HG02571 (cell line): ENCODE data around the gene SLC12A7.
"Not testable (repeated sequence)": the region's sequence is repeated elsewhere in the genome, so short reads cannot be mapped to it uniquely, and the experiment has no call there.

ENCODE experiments used
- ATAC-seq: cut with Tn5 transposase; IDR thresholded peaks from one replicate; pipeline ENCODE4 v1.9.1; 2021; ENCODE audit warnings: mild to moderate bottlenecking, moderate library complexity; ENCODE audit not compliant: unreplicated experiment

The SLC12A7 gene

DNA sequence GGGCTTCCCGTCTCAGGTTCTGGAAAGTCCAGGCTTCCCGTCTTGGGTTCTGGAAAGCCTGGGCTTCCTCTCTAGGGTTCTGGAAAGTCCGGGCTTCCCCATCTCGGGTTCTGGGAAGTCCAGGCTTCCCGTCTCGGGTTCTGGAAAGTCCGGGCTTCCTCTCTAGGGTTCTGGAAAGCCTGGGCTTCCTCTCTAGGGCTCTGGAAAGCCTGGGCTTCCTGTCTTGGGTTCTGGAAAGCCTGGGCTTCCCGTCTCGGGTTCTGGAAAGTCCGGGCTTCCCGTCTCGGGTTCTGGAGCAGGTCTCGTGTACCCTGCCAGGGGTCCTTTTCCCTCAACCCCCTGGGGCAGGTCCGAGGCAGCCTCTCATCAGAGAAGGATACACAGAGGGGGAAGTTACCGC is 28.8 kb downstream of the SLC12A7 start:
- ATAC-seq, result not testable (repeated sequence)

DNA sequence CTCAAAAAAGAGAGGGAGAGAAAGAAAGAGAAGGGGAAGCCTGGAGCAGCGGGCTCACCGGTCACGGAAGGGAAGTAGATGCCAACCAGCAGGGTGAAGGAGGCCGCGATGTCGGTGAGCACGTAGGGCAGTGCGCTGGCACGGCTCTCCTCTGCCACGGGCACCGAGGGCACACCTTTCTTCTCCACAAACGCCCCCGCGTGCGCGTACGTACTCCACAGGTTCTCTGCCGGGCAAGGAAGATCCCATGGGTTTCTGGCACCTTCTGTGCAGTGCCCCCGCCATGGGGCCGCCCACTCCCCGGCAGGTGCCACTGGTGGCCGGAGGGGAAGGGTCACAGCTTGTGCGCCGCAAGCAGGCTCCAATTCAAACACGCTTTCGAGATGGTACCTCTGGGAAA is 30.3 kb downstream of the SLC12A7 start:
- ATAC-seq, result no peak

DNA sequence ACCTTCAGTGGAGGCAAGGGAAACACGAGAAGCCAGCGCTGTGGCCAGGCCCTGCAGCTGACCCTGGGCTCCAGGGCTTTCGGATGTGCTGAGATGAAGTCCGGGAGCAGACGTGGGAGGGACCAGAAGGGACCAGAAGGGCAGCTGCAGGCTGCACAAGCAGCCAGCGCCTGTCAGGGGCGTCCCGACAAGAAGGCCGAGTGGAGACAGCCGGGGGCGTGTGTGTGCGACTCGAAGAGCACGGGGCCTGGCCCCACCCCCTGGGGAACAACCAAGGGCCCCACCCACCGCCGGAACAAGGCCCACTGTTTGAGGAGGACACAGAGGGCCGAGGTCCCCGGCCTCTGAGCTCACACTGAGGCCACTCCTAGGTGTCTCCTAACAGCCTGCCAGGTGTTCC is 31.4 kb downstream of the SLC12A7 start:
- no peak for ATAC-seq

DNA sequence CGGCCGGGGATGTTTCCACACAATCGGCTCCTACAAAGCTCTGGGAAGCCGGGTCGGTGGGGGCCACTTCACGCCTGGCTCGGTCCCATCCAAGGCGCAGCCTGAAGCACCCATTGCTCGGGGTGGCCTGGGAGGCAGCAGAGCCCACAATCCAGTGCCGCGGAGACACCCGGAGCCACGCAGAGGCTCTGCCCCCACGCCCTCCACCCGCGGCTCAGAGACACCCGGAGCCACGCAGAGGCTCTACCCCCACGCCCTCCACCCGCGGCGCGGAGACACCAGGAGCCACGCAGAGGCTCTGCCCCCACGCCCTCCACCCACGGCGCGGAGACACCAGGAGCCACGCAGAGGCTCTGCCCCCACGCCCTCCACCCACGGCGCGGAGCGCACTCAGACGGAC is 31.9 kb downstream of the SLC12A7 start:
- no peak for ATAC-seq

DNA sequence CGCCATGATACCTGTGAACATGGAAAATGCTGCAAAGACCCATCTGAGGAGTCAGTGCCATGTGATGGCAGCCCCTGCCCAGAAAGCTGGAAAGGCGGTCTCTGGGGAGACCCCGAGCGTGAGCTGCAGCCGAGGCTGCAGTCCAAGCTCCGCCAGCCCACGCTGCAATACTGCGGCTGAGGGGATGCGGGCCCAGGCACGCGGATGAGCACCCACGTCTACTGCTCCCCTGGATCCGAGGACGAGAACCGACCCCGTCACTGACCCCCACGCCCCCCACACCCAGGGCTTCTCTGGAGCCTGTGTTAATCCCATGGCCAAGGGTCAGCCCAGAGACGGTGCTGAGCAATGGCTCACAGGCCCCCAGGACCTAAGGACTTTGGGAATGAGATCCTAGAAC is 32.4 kb downstream of the SLC12A7 start:
- no peak for ATAC-seq

DNA sequence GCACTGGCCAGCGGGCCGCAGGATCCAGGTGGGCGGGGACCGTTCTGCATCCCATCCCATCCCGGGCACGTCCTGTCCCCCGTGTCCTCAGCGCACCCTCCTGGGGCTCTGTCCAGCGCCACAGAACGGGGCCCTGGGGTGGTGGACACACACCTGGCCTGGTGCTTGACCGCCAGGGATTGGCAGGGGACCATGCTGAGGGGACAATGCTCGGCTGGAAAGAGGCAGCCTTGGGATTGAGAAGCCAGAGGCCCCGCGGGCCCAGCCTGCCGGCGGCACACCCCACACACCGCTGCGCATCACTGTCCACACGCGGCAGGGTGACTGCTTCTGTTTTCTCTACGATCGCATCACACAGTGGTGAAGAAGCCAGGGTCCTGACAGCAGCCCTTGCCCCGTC is 33.0 kb downstream of the SLC12A7 start:
- ATAC-seq, result no peak

DNA sequence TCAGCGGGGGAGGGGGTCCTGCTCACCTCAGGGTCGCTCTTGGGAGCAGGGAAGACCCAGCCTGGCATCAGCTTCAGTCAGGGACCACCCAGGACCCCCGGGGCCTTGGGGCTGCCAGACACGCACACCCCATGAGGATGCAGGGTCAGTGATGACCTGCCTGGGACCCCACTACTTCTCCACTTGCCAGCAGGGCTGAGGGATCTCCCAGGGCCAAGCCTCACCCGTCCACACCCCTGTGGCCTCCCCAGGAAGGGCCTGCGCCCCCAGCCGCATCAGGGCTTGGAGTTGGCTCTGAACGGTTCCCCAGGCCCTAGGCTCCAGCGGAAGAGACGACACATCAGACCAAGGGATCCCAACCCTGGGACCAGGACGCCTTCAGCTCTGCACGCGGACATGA is 33.7 kb downstream of the SLC12A7 start:
- ATAC-seq, result no peak

DNA sequence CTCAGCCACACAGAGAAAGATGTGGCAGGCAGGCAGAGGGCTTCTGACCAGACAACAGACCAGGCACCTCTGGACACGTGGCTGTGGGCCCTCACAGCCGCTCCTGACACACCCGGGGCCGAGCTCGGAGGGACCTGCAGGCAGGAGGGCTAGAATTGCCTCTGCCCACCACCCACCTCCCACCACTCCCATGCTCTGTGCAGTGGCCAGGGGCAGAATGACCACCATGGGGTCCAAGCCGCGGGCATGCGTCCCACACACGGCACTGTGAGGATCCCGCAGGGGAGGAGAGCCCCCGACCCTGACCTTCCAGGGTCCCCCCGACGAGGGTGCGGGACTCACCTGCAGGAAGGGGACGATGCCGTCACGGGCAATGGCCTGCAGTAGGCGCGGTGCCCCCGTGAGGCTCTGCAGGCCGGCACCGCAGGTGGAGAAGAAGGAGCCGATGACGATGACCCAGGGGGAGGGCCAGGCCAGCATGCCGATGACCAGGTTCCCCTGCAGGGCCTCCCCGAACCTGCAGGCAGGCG is 34.3 kb downstream of the SLC12A7 start:
- no peak for ATAC-seq

DNA sequence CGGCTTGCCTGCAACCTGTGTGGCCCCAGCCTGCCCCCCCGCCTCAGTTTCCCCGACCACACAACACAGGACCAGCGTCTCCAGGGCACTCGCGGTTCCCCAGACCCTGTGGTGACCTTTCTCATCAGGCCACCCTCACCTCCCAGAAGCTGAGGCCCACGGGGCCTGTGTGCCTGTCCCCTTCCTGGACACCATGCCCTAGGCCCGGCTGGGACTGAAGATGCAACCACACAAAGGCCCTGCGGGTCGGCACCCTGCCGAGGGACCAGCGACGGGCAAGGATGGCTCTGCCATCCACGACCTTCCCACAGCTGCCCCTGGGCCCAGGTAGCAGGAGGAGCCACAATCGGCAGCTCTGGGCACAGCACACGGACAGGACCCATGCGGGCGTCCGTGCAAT is 34.8 kb downstream of the SLC12A7 start:
- no peak for ATAC-seq

DNA sequence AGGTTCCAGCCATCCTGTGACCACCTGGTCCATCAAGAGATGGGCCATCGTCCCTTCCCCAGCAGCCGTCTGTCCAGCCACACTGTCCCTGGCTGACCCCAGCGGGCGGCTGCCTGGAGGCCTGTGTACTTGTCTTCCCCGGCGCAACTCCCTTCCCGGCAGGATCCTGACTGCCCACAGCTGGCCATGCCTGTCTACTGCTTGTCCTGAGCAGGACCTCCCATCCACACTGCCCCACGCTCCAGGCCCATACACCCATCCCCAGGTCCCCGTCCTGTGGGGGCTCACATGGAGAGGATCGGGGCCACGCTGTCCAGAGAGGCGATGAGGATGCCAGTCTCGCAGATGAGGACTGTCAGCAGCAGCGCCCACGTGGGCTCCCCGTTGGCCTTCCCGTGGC is 35.5 kb downstream of the SLC12A7 start:
- no peak for ATAC-seq

DNA sequence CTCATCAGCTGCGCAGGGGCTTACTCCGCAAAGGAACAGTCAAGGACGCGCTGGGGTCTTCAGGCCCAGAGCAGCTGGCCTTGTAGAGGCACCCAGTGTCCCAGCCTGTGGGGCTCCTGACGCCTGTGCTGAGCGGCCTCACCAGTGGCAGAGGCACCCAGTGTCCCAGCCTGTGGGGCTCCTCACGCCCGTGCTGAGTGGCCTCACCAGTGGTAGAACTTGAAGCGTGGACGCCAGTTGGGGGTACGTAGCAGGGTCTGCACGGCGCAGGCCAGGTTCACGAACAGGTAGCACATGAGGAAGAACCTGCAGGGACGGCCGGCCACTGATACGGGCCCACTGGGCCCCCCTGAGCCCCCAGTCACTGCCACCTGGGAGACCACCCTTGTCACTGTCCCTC is 35.9 kb downstream of the SLC12A7 start:
- no peak for ATAC-seq

DNA sequence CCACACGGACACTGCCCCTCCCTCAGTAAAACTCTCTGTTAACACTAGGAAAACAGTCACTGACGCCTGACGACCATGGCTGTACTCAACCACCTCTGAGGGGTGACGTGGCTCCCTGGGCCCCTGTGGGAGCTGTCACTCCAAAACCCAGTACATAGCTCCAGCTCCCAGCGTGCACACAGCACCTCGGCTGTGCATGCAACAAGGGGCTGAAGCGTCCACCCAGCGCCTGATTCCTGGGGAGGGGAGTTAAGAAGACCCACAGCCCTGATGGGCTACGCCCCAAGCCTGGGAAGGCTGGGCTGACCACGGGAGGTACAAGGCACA is 36.3 kb downstream of the SLC12A7 start:
- no peak for ATAC-seq

DNA sequence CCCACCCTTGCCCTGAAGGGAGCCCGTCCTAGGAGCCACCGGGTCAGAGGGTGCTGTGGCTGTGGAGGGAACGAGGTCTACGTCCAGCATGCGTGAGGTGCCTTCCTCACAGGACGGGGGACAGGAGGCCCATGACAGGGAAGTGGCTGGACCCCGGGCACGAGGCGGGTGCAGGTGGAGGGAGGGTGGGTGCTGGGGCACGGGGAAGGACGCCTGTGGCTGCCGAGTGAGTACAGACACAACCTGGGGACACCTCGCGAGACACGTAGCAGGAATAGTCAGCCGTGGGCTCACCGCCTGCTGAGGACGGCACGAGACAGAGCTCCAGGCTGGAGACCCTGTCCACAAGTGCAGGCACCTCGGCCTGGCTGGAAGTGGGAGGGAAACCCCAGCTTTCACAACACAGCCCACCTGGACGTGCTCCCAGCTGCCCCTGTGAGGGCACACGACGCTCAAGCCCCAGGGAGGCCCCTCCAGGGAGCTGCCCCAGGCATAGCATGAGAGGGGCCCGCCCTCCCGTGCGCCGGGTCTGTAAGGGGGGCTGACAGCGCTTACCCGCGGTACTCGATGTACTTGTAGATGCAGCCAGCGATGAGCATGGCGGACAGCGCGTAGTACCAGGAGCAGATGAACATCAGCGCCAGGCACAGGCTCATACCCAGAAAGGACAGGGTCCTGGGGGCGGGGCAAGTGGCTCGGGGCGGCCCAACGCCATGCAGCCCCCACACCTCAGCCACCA is 36.9 kb downstream of the SLC12A7 start:
- ATAC-seq, result no peak

DNA sequence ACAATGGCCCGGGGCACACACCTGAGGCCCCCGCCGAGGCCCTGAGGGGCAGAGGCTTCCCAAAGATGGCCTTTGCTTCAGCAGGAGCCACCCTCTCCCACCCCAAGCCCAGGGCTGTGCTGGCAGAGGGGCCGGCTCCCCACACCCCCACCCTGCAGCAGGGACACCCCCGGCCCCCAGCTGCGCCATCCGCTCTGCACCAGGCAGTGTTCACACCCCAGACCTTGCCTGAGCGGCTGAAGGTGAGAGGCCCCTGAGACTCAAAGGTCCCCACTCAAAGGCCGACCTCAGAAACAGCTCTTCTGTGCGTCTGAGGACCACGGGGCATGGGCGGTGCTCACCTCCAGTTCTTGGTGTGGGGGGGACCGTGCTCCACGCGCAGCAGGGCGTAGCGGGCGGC is 37.6 kb downstream of the SLC12A7 start:
- no peak for ATAC-seq

DNA sequence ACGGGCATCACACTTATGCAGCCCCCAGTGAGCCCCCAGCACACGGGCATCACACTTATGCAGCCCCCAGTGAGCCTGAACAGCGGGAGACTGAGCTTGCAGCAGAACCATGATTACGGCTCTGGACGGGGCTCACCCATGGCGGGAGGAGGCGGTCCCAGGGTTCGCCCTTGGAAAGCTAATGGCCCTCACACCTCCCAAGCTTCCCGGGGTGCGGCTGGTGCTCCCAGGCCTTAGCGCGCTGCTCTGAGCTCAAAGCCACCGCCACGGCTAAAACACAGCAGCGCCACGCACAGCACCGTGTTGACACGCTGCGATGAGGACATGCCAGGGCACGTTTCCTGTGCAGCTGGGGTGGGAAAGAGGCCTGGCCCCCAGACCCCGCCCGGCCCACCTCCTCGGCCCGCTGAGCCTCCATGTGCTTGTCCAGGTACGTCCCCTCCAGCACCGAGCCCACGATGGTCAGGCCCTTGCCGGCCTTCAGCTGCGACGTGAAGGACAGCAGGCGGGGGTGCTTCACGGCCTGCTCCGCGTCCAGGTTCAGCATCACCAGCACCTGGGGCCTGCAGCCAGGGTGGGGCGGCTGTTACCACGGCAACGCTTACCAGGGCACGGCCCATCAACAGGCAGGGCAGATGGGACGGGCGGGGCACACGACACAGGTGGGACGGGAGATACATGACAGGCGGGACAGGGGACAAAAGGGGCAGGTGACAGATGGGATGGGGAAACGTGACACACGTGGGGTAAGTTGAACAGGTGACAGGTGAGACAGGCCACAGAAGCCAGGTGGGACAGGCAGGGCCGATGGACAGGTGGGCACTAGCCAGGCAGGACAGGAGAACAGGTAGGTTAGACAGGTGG is 38.4 kb downstream of the SLC12A7 start:
- no peak for ATAC-seq

DNA sequence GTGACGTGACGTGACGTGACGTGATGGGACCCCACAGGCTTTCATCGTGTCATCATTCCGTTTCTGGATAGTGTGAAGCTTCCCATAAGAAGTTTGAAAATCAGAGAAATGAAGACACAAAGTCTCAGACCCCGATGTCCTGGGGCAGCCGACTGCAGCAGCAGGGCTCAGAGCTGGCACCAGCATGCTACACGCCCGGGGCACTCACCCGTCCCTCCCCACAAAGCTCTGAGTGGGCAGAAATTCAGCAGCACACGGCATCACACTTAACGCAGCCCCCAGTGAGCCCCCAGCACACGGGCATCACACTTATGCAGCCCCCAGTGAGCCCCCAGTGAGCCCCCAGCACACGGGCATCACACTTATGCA is 42.2 kb downstream of the SLC12A7 start:
- no peak for ATAC-seq

DNA sequence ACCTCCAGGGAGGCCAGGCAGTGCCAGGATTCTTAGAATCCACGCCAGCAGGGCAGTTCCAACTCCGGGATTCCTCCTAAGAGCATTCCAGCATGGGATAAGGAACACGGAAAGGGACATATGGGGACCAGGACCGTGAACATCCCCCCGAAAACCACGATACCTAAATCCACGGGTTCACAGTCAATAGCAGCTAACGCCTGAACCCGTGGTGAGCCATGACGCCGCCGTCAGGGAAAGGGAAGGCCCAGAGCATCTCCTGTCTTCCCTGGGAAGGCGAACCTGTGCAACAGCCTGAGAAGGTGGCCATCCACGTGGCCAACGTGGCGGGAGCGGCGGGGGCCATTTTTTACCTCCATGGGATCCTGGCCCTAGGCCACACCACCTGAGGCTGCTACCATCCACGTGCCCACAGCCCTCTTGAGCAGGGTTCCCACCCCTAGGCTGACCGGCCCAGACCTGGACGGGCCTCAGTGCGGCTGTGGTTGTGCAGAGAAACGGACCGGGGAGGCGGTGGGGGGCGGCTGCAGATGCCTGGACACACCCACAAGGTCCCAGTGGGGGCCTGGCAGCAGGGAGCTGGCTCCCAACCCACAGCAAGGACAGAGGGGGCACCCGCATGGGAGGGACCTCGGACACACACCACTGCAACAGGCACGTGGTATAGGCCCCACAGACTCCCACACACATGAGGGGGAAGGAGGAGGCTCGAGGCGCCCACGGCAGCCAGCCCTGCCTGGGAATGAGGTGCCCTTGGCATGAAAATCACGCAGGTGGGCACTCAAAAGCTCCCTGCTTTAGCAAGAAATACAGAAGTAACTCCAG is 42.8 kb downstream of the SLC12A7 start:
- no peak for ATAC-seq

DNA sequence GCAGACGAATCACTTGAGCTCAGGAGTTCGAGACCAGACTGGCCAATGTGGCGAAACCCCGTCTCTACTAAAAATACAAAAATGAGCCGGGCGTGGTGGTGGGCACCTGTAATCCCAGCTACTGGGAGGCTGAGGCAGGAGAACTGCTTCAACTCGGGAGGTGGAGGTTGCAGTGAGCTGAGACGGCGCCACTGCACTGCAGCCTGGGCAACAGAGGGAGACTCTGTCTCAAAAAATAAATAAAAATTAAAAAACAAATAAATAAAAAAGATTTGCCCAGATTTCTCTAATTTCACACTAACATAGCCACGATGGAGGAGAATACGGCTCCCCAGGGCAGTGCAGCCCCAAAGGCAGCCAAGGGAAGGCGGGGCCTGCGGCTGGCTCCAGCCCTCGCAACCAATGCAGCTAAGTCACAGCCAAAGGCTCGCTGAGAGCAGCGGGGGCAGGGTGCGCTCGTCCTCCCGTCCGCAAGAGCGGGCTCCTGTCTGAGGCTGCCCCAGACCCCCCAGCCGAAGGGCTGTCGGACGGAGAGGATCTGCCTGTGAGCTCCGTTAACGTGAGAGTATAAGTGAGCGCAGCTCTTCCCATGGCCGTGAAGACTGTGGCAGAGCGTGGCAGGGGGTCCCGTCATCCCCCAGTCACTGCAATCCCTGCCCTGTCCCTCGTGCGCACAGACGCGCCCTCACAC is 43.5 kb downstream of the SLC12A7 start:
- no peak for ATAC-seq

DNA sequence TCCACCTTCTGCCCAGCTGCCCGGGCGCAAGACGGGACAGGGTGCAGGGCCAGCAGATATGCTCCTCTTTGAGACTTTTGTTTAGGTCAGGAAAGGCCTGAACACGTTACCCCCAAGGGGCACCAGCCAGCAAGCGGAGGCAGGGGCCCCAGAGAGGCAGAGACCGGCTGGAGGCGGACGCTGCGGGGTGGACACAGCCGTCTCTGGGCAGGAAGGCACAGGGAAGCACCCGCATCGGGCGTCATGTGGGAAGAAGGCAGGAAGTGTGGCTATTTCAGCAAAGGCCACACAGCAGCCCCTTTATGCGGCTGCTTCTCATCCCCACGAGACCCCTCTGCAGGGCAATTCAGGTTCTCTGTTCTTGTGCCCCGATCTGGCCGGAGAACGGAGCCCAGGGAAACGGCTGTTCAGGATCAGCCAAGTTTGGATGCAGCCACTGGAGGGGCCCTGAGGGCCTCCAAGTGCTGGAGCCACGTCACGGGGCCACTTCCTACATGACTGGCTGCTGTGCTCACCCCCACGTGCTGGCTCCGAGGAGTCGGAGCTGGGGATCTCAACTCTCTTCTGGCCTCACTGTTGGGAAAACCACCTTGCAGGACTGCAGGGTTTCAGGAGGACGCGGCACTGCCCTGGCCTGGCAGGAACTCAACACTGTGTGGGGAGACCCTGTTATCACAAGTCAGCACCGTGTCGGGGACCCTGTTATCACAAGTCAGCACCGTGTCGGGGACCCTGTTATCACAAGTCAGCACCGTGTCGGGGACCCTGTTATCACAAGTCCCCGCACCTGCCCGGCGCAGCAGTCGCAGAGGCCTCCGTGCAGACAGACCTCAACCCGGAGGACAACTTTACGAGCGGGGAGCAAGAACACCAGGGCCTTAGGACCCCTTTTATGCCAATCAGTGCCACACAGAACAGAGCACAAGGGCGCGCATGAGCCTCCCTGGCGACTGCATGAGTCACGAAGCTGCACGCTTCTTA is 44.4 kb downstream of the SLC12A7 start:
- ATAC-seq, result no peak

DNA sequence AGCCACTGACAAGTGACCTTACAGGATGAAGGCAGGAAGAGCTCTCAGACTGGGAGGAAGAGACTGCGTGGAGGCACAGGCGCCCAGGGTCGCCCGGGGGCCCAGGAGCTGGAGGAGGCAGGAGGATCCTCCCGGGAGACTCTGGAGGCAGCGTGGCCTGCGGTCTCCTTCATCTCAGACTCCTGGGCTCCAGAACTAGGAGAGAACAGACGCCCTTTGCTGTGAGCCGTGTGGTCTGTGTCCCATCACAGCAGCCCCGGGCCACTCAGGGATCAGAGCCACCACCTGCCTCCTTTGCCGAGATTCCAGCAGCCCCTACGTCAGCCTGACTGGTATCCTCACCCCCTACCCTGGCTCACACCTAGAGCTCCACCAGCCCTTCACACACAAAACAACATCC is 45.2 kb downstream of the SLC12A7 start:
- no peak for ATAC-seq
